SIG-M5 treated with dmso at 0.1 percent for 504 hours (cell line): ENCODE data around the gene CDKL1.
"Not testable (repeated sequence)": the region's sequence is repeated elsewhere in the genome, so short reads cannot be mapped to it uniquely, and the experiment has no call there.

Experiments
- DNase-seq: peaks from one replicate; lab custom pipeline; 2025; ENCODE audit not compliant: unreplicated experiment; lab: John Stamatoyannopoulos, UW

Gene CDKL1

GRCh38 chr14:50359631-50360030 is 37.0 kb downstream of the CDKL1 start:
- no peak for DNase-seq

GRCh38 chr14:50357753-50358395 is 38.8 kb downstream of the CDKL1 start:
- DNase-seq = no peak

- no peak for DNase-seq
Observed at GRCh38 chr14:50357124-50357523, 39.6 kb downstream of the CDKL1 start.

- DNase-seq = not testable (repeated sequence)
Observed at GRCh38 chr14:50356283-50356682, 40.4 kb downstream of the CDKL1 start.

GRCh38 chr14:50355692-50356091 is 41.0 kb downstream of the CDKL1 start:
- DNase-seq = no peak

GRCh38 chr14:50354527-50354926 is 42.2 kb downstream of the CDKL1 start:
- DNase-seq = no peak

GRCh38 chr14:50353126-50353525 is 43.6 kb downstream of the CDKL1 start:
- DNase-seq = no peak

GRCh38 chr14:50352584-50352983 is 44.1 kb downstream of the CDKL1 start:
- no peak for DNase-seq

GRCh38 chr14:50350975-50351374 is 45.7 kb downstream of the CDKL1 start:
- no peak for DNase-seq

GRCh38 chr14:50348933-50349332 is 47.7 kb downstream of the CDKL1 start:
- no peak for DNase-seq

GRCh38 chr14:50347521-50347920 is 49.2 kb downstream of the CDKL1 start:
- peak; percentile 33 for DNase-seq

- no peak for DNase-seq
Observed at GRCh38 chr14:50345846-50346422, 50.7 kb downstream of the CDKL1 start.

GRCh38 chr14:50344876-50345563 is 51.7 kb downstream of the CDKL1 start:
- no peak for DNase-seq

GRCh38 chr14:50344116-50344775 is 52.4 kb downstream of the CDKL1 start:
- DNase-seq = no peak

- no peak for DNase-seq
Observed at GRCh38 chr14:50343434-50343833, 53.2 kb downstream of the CDKL1 start.

- DNase-seq = no peak
Observed at GRCh38 chr14:50342221-50343078, 54.2 kb downstream of the CDKL1 start.

- DNase-seq = no peak
Observed at GRCh38 chr14:50340963-50341362, 55.7 kb downstream of the CDKL1 start.

GRCh38 chr14:50340045-50340444 is 56.6 kb downstream of the CDKL1 start:
- DNase-seq = no peak

- no peak for DNase-seq
Observed at GRCh38 chr14:50339178-50339804, 57.4 kb downstream of the CDKL1 start.

GRCh38 chr14:50338587-50338986 is 58.1 kb downstream of the CDKL1 start:
- DNase-seq = no peak
